Smooth muscle cell of trachea (primary cell): Measurements from ENCODE around the gene COX7A1. TPM values are rescaled to one million over a fixed set of nuclear protein-coding genes. Genes with fewer than 3 reads are reported as not detected.

Experiments
- total RNA-seq: library from RNA; depleted of rRNA; stranded (reverse); fragments of >200 nt; gene quantifications from 2 replicates; pipeline ENCODE4 v1.2.1, GENCODE V29; 2014

The COX7A1 gene
- 8.3 and 50.6 TPM in 2 replicates for total RNA-seq

GRCh38 chr19:36152352-36153091 is at the start of gene COX7A1:
Gene COX7A1, minus strand, starts transcription at chr19:36152447. Its CDS starts 40 bp downstream, at chr19:36152407.

GRCh38 chr19:36139473-36140303 is 12.6 kb downstream of the COX7A1 start, which contains the start of gene CAPNS1:
Gene CAPNS1, plus strand, starts transcription at chr19:36140066. Its CDS starts 946 bp downstream, at chr19:36141012.

GRCh38 chr19:36115453-36116343 is 36.5 kb downstream of the COX7A1 start, which contains the start of gene TBCB:
Gene TBCB, plus strand, starts transcription at chr19:36115468. Its CDS starts 93 bp downstream, at chr19:36115561.

GRCh38 chr19:36114721-36115452 is 37.4 kb downstream of the COX7A1 start, which contains the start of gene POLR2I:
Gene POLR2I, minus strand, starts transcription at chr19:36114875. Its CDS starts 19 bp downstream, at chr19:36114856.

GRCh38 chr19:36110487-36111199 is 41.6 kb downstream of the COX7A1 start, which contains the start of gene OVOL3:
Gene OVOL3, plus strand, starts transcription at chr19:36111143. Its CDS starts 60 bp downstream, at chr19:36111203.

Other genes starting within 250 kb of the COX7A1 start
- gene HCST, start 249.9 kb downstream of the COX7A1 start, total RNA-seq, result 0.87 and 1.8 TPM in 2 replicates
- 0.33 TPM in 1 of 2 replicates, not detected in the other for gene TYROBP, start 244.2 kb downstream of the COX7A1 start, total RNA-seq
- gene LRFN3, start 216.1 kb downstream of the COX7A1 start, total RNA-seq, result 2.5 and 6.3 TPM in 2 replicates
- 8.9 and 12.9 TPM in 2 replicates for gene SDHAF1, start 157.3 kb downstream of the COX7A1 start, total RNA-seq
- gene SYNE4, start 143.6 kb downstream of the COX7A1 start, total RNA-seq, result 0.15 and 0.50 TPM in 2 replicates
- gene ALKBH6, start 138.2 kb downstream of the COX7A1 start, total RNA-seq, result 18.9 and 22.8 TPM in 2 replicates
- gene CLIP3, start 119.6 kb downstream of the COX7A1 start, total RNA-seq, result 19.3 and 30.8 TPM in 2 replicates
- 4.5 and 6.5 TPM in 2 replicates for gene THAP8, start 98.2 kb downstream of the COX7A1 start, total RNA-seq
- 0.50 and 6.4 TPM in 2 replicates for gene WDR62, start 97.5 kb downstream of the COX7A1 start, total RNA-seq
- gene OVOL3, start 41.3 kb downstream of the COX7A1 start, total RNA-seq, result not detected in 2 replicates
- gene POLR2I, start 37.6 kb downstream of the COX7A1 start, total RNA-seq, result 46.1 and 64.7 TPM in 2 replicates
- 270 and 326 TPM in 2 replicates for gene TBCB, start 37.0 kb downstream of the COX7A1 start, total RNA-seq
- 413 and 501 TPM in 2 replicates for gene CAPNS1, start 12.4 kb downstream of the COX7A1 start, total RNA-seq
- gene ZNF565, start 62.2 kb upstream of the COX7A1 start, total RNA-seq, result 6.0 and 7.3 TPM in 2 replicates
- gene ZNF146, start 62.7 kb upstream of the COX7A1 start, total RNA-seq, result 73.4 and 118 TPM in 2 replicates
- 3.5 and 4.8 TPM in 2 replicates for gene ZFP14, start 226.8 kb upstream of the COX7A1 start, total RNA-seq